Smooth muscle cell (in vitro differentiated cells): ENCODE data around the gene SUSD1. TPM values are rescaled to one million over a fixed set of nuclear protein-coding genes. Genes with fewer than 3 reads are reported as not detected.

Experiments used
- DNase-seq: peaks from one replicate; lab custom pipeline; 2025; ENCODE audit not compliant: unreplicated experiment; lab: John Stamatoyannopoulos, UW
- H2AFZ ChIP-seq: fragments of 200-600 bp; sonication (generic); 2 replicates; pipeline ENCODE4 v1.6.0; 2016; ENCODE audit warnings: antibody characterized with exemption, low read depth, mild to moderate bottlenecking
- H3F3A ChIP-seq: fragments of 200-600 bp; sonication (generic); 2 replicates; pipeline ENCODE4 v1.6.0; 2017; ENCODE audit warnings: antibody characterized with exemption, low read depth
- H3K27ac ChIP-seq: fragments of 200-600 bp; sonication (generic); 2 replicates; pipeline ENCODE4 v1.5.1; 2016; ENCODE audit warnings: low read depth, mild to moderate bottlenecking
- H3K27me3 ChIP-seq: fragments of 200-600 bp; sonication (generic); 2 replicates; pipeline ENCODE4 v1.6.1; 2016; ENCODE audit warnings: low read depth, mild to moderate bottlenecking
- H3K36me3 ChIP-seq: fragments of 200-600 bp; sonication (generic); 2 replicates; pipeline ENCODE4 v1.5.1; 2016; ENCODE audit warnings: low read depth
- H3K4me1 ChIP-seq: fragments of 200-600 bp; sonication (generic); 2 replicates; pipeline ENCODE4 v1.5.1; 2016; ENCODE audit warnings: low read depth
- H3K4me2 ChIP-seq: fragments of 200-600 bp; sonication (generic); 2 replicates; pipeline ENCODE4 v1.6.0; 2016; ENCODE audit warnings: mild to moderate bottlenecking
- H3K4me3 ChIP-seq: fragments of 200-600 bp; sonication (generic); 2 replicates; pipeline ENCODE4 v1.5.1; 2016; ENCODE audit warnings: mild to moderate bottlenecking
- H3K79me2 ChIP-seq: fragments of 200-600 bp; sonication (generic); 2 replicates; pipeline ENCODE4 v1.6.0; 2016; ENCODE audit warnings: low read depth, mild to moderate bottlenecking
- H3K9ac ChIP-seq: fragments of 200-600 bp; sonication (generic); 2 replicates; pipeline ENCODE4 v1.6.0; 2016; ENCODE audit warnings: low read depth
- H3K9me3 ChIP-seq: fragments of 200-600 bp; sonication (generic); replicated peaks from 2 replicates; pipeline ENCODE4 v1.5.1; 2016; ENCODE audit warnings: low read depth
- H4K20me1 ChIP-seq: fragments of 200-600 bp; sonication (generic); 2 replicates; pipeline ENCODE4 v1.6.0; 2016; ENCODE audit warnings: low read depth
- WGBS: methylation state at CpG from one replicate; pipeline ENCODE4 v1.1.7; 2016; ENCODE audit warnings: low lambda C conversion rate; 5-methylcytosine and 5-hydroxymethylcytosine counted together
- polyA plus RNA-seq: library from polyadenylated mRNA; unstranded; fragments of >200 nt; fragmentation: Nextera tagmentation; extraction: Ambion mirVana; gene quantifications from 2 replicates; pipeline ENCODE4 v1.2.1, GENCODE V29; 2016
- total RNA-seq: library from RNA; depleted of rRNA; stranded (reverse); fragments of >200 nt; gene quantifications from 2 replicates; pipeline ENCODE4 v1.2.3, GENCODE V29; 2014
- TF ChIP-seq, protein P1 (sequence below): fragments of 200-600 bp; sonication (generic); IDR thresholded peaks from 2 replicates; pipeline ENCODE4 v1.5.1; 2017; ENCODE audit warnings: borderline replicate concordance, mild to moderate bottlenecking, antibody characterized with exemption; ENCODE audit not compliant: insufficient read depth, poor library complexity, severe bottlenecking

The SUSD1 gene
- total and polyA plus RNA-seq, 2 experiments from 2014 or later, result 6.7 to 11.8 TPM

- Histone ChIP-seq H3K4me2 (no peak overlapping the region), H3K9me3 (no peaks in the 10 kb centered on the region), H3K36me3 (no peaks in the 10 kb centered on the region), H3K4me1 (peaks cover 5% of the 10 kb centered on the region), H3K27me3 (peaks cover 4% of the 10 kb centered on the region), H3K79me2 (no peaks in the 10 kb centered on the region), H3K27ac (no peak overlapping the region), H4K20me1 (no peaks in the 10 kb centered on the region), H2AFZ (no peak overlapping the region), H3F3A (no peaks in the 10 kb centered on the region), H3K4me3 (no peak overlapping the region), H3K9ac (no peak overlapping the region)
- TF ChIP-seq, protein P1, sequence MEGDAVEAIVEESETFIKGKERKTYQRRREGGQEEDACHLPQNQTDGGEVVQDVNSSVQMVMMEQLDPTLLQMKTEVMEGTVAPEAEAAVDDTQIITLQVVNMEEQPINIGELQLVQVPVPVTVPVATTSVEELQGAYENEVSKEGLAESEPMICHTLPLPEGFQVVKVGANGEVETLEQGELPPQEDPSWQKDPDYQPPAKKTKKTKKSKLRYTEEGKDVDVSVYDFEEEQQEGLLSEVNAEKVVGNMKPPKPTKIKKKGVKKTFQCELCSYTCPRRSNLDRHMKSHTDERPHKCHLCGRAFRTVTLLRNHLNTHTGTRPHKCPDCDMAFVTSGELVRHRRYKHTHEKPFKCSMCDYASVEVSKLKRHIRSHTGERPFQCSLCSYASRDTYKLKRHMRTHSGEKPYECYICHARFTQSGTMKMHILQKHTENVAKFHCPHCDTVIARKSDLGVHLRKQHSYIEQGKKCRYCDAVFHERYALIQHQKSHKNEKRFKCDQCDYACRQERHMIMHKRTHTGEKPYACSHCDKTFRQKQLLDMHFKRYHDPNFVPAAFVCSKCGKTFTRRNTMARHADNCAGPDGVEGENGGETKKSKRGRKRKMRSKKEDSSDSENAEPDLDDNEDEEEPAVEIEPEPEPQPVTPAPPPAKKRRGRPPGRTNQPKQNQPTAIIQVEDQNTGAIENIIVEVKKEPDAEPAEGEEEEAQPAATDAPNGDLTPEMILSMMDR, result no peak
- DNase-seq, result no peak
- WGBS, result 74% methylated on average over 11 of the region's 11 CpGs
Observed at GRCh38 chr9:112002847-112003457, 172.1 kb downstream of the SUSD1 start.

DNA sequence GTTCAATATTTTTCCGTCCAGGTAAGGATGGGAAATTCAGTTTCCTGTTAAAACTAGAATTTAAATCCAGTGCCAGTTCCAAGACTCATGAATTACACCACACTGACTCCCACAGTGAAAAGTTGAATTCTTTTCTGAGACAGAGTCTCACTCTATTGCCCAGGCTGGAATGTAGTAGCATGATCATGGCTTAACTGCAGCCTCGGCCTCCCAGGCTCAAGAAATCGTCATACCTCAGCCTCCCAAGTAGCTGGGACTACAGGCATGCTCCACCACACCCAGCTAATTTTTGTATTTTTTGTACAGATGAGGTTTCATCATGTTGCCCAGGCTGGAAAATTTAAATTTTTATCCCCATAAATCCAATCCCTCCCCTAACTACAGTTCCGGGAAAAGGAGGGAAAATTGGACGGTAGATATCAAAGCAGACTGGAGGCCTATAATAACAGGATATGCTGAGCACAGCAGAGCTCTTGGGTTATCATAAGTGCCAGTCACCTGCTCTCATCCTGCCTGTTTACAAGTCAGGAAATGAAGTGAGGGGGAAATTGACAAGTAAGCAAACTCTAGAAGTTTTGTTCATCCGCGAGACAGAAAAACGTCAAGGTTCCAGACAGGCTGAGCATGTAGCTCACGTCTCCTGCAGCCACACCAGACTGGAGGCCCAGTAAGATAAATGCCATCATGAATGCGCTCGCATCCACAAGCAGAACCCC lies 172.8 kb downstream of the SUSD1 start:
- no peaks in the 10 kb centered on the region for H3F3A ChIP-seq
- H3K9ac ChIP-seq, result no peak overlapping the region
- no peak overlapping the region for H3K4me3 ChIP-seq
- peaks cover 4% of the 10 kb centered on the region for H3K27me3 ChIP-seq
- H4K20me1 ChIP-seq, result no peaks in the 10 kb centered on the region
- H3K79me2 ChIP-seq, result no peaks in the 10 kb centered on the region
- no peaks in the 10 kb centered on the region for H3K36me3 ChIP-seq
- WGBS, result 91% methylated on average over 11 of the region's 11 CpGs
- no peak overlapping the region for H2AFZ ChIP-seq
- no peak overlapping the region for H3K4me2 ChIP-seq
- TF ChIP-seq, protein P1, result no peak
- no peak overlapping the region for H3K27ac ChIP-seq
- H3K4me1 ChIP-seq, result no peaks in the 10 kb centered on the region
- H3K9me3 ChIP-seq, result no peaks in the 10 kb centered on the region
- no peak for DNase-seq

DNA sequence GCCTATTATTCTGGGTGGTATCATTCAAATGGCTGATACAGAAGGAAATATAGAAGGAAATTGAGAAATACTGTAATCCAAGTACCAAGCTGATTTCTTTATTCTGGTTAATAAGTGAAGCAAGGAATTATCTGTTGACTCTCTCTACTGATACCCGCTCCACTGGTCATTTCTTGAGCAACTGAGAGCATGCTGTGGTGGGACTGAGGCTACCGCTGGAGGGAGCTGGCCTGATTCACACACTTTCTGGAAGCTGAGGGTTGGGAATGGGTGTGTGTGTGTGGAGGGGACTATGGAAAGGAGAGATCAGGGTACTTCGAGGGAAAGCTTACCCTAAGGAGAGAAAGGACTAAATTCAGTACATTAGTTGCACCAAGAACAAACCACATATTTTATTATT lies 174.4 kb downstream of the SUSD1 start:
- WGBS, result 93% methylated on average over 3 of the region's 3 CpGs
- no peak overlapping the region for H2AFZ ChIP-seq
- H3K79me2 ChIP-seq, result no peaks in the 10 kb centered on the region
- H3F3A ChIP-seq, result no peaks in the 10 kb centered on the region
- no peak overlapping the region for H3K9ac ChIP-seq
- no peak for DNase-seq
- H3K4me1 ChIP-seq, result no peaks in the 10 kb centered on the region
- no peak overlapping the region for H3K4me2 ChIP-seq
- H3K27me3 ChIP-seq, result peaks cover 4% of the 10 kb centered on the region
- no peak overlapping the region for H3K4me3 ChIP-seq
- no peak overlapping the region for H3K27ac ChIP-seq
- no peaks in the 10 kb centered on the region for H4K20me1 ChIP-seq
- no peaks in the 10 kb centered on the region for H3K9me3 ChIP-seq
- TF ChIP-seq, protein P1, result no peak
- H3K36me3 ChIP-seq, result no peaks in the 10 kb centered on the region
